Stomach (tissue), 9 donors: ENCODE results near the gene SLC35D1. TPM values are rescaled to one million over a fixed set of nuclear protein-coding genes. Genes with fewer than 3 reads are reported as not detected.
A peak's percentile ranks its signal among the peaks of the same experiment; 100 is the strongest.

ENCODE experiments used
- DNase-seq, 2 donors: peaks; one replicate each; pipeline versions ENCODE4 v3.0.0 to v3.0.0-alpha.2; 2013 to 2019
- H3K27ac ChIP-seq, 5 donors: fragments of 200-600 bp in 4 of 5; sonication (generic) in 4 of 5; one replicate each; pipeline ENCODE4 v1.5.1; 2013 to 2019; ENCODE audit warnings: mild to moderate bottlenecking in 1 of 5, moderate library complexity in 1 of 5
- H3K27me3 ChIP-seq, 3 donors: fragments of 200-600 bp; sonication (generic); one replicate each; pipeline ENCODE4 v1.5.1; 2017 to 2019; ENCODE audit warnings: mixed run types in 1 of 3
- H3K36me3 ChIP-seq, 4 donors: fragments of 200-600 bp; sonication (generic); 1 replicate in 3 of 4; 2 replicates in 1 of 4; pipeline ENCODE4 v1.5.1; 2016 to 2019
- H3K4me1 ChIP-seq, 4 donors: fragments of 200-600 bp; sonication (generic); one replicate each; pipeline ENCODE4 v1.5.1; 2016 to 2019
- H3K4me3 ChIP-seq, 4 donors: fragments of 200-600 bp; sonication (generic) in 3 of 4; one replicate each; pipeline ENCODE4 v1.5.1; 2016 to 2019; ENCODE audit warnings: mild to moderate bottlenecking in 1 of 4
- H3K9me3 ChIP-seq, 4 donors: fragments of 200-600 bp; sonication (generic); one replicate each; pipeline ENCODE4 v1.5.1; 2016 to 2019
- CTCF ChIP-seq, 7 experiments: fragments of 450-650 bp in 4 of 7; fragments of 200-600 bp in 3 of 7; sonication (generic) in 3 of 7; IDR thresholded peaks; one replicate each; pipeline ENCODE4 v1.5.1; 2016 to 2019; ENCODE audit warnings: antibody characterized with exemption in 7 of 7, control low read depth in 2 of 7, mild to moderate bottlenecking in 1 of 7
- EP300 ChIP-seq: sonication (generic); formaldehyde crosslinking; IDR thresholded peaks from one replicate; pipeline ENCODE4 v1.6.1; 2017; ENCODE audit warnings: antibody characterized with exemption
- POLR2A ChIP-seq, 4 donors: fragments of 450-650 bp; IDR thresholded peaks; one replicate each; pipeline ENCODE4 v1.6.1; 2016; ENCODE audit warnings: antibody characterized with exemption in 4 of 4, control low read depth in 2 of 4, mild to moderate bottlenecking in 1 of 4, moderate library complexity in 1 of 4
- POLR2AphosphoS5 ChIP-seq, 3 donors: sonication (generic); formaldehyde crosslinking; IDR thresholded peaks; one replicate each; pipeline ENCODE4 v1.6.1; 2016; ENCODE audit warnings: antibody characterized with exemption in 3 of 3
- WGBS, 5 donors: extraction: QIAGEN DNeasy Blood & Tissue Kit in 3 of 5; methylation state at CpG; one replicate each; pipeline versions ENCODE4 v1.1.5 to v1.1.7; 2013 to 2018; 5-methylcytosine and 5-hydroxymethylcytosine counted together
- intact Hi-C: fragments of 100-400 bp; cut with DNase I; formaldehyde crosslinking; loops from one replicate; pipeline ENCODE4 v1.15.1; 2023; ENCODE audit warnings: low total_unique reads
- polyA plus RNA-seq, 3 donors: library from polyadenylated mRNA; stranded (reverse); fragments of 200-250 nt; gene quantifications; one replicate each; pipeline ENCODE4 v1.2.3, GENCODE V29; 2013
- total RNA-seq, 5 donors: library from RNA; depleted of rRNA; stranded (reverse); fragments of >200 nt; gene quantifications; one replicate each; pipeline versions ENCODE4 v1.1.0 to v1.2.3, GENCODE V29; 2014 to 2016
- donor health status: healthy with polysubstance abuse.
- donor health status: Bipolar disorder and iron deficiency.
- donor health status: healthy.

The SLC35D1 gene
- total and polyA plus RNA-seq, 8 donors, result 1.7 to 40.8 (median 10.0) TPM

DNA sequence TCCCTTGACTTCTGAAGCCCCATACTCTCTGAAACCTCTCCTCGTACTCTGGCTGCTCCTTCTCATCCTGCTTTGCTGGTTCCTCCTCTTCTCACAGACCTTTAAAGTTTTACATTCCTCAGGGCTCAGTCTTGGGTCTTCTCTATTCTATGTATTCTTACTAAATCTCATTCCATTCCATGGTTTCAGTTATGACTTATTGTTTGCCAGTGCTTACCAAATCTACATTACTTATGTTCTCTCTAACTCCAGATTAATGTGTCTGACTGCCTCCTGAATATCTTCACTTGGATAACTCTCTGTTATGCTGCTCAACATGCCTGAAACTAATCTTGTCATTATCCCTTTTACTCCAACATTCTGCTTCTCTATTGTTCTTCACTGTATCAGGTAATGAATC, 5.4 kb upstream of the SLC35D1 start:
- no peaks in the 10 kb centered on the region for H3K27me3 ChIP-seq
- TF ChIP-seq CTCF (IDR thresholded peaks at IDR 0.05) (no peak), POLR2AphosphoS5 (IDR thresholded peaks at IDR 0.05) (no peak), EP300 (no peak), POLR2A (IDR thresholded peaks at IDR 0.05) (no peak)
- WGBS, 5 donors, result 90 to 96% (median 91%) methylated on average over 1 of the region's 1 CpG
- intact Hi-C loops, result loop anchor here (10.0 kb wide), 1 partner anchor 75 kb away; the partner anchor contains the start of gene C1orf141
- no peaks in the 10 kb centered on the region for H3K9me3 ChIP-seq
- peaks cover 0 to 7% (median 3%) of the 10 kb centered on the region in 4 donors for H3K4me1 ChIP-seq
- no peak overlapping the region for H3K4me3 ChIP-seq
- DNase-seq, result no peak
- H3K27ac ChIP-seq, result no peak overlapping the region
- H3K36me3 ChIP-seq, result no peaks in the 10 kb centered on the region

- DNase-seq, result no peak
- no peaks in the 10 kb centered on the region for H3K27me3 ChIP-seq
- H3K9me3 ChIP-seq, result no peaks in the 10 kb centered on the region
- no peak for TF ChIP-seq POLR2AphosphoS5 (IDR thresholded peaks at IDR 0.05)
- TF ChIP-seq POLR2A (IDR thresholded peaks at IDR 0.05), result no peak
- no peak for TF ChIP-seq EP300
- no peak for TF ChIP-seq CTCF (IDR thresholded peaks at IDR 0.05)
- intact Hi-C loops, result loop anchor here (10.0 kb wide), 1 partner anchor 76 kb away; the partner anchor contains the start of gene C1orf141
- WGBS, 5 donors, result 54 to 66% (median 64%) methylated on average over 3 of the region's 3 CpGs
- peaks cover 0 to 7% (median 5%) of the 10 kb centered on the region in 4 donors for H3K4me1 ChIP-seq
- no peak overlapping the region for H3K4me3 ChIP-seq
- no peak overlapping the region for H3K27ac ChIP-seq
- no peaks in the 10 kb centered on the region for H3K36me3 ChIP-seq
Measured at GRCh38 chr1:67058761-67059160, 4.8 kb upstream of the SLC35D1 start.

GRCh38 chr1:67058242-67058641, 4.3 kb upstream of the SLC35D1 start:
- WGBS, 5 donors, result 80 to 91% (median 88%) methylated on average over 1 of the region's 1 CpG
- intact Hi-C loops, result loop anchor here (10.0 kb wide), 1 partner anchor 77 kb away; the partner anchor contains the start of gene C1orf141
- Histone ChIP-seq H3K36me3 (no peaks in the 10 kb centered on the region), H3K27me3 (no peaks in the 10 kb centered on the region), H3K4me1 (peaks cover 0 to 7% (median 5%) of the 10 kb centered on the region in 4 donors), H3K4me3 (no peak overlapping the region), H3K27ac (no peak overlapping the region), H3K9me3 (no peaks in the 10 kb centered on the region)
- no peak for TF ChIP-seq EP300
- no peak for TF ChIP-seq CTCF (IDR thresholded peaks at IDR 0.05)
- no peak for TF ChIP-seq POLR2A (IDR thresholded peaks at IDR 0.05)
- no peak for TF ChIP-seq POLR2AphosphoS5 (IDR thresholded peaks at IDR 0.05)
- no peak for DNase-seq

DNA sequence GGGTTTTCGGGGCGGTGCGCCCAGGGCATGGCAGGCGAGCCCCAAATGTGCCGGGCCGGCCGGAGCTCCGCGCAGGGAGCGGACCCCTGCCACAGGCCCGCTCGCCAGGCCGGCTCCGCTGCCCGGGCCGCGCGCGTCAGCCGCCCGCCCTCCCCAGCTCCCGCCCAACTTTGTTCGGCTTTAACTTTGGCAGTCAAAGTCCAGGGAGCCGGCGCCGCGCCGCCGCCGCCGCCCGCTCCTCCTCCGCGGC, 488 bp downstream of the SLC35D1 start:
- DNase-seq, result peak; percentile 76 to 89
- WGBS, 5 donors, result 0 to 2% (median 1%) methylated on average over 9 to 34 of the region's 34 CpGs; no CpG with 5 or more reads in 1 of the 5 donors
- Histone ChIP-seq H3K4me1 (peaks cover 16 to 40% (median 31%) of the 10 kb centered on the region in 4 donors), H3K4me3 (peak overlapping the region; percentile 73 to 85 (median 76)), H3K27me3 (no peaks in the 10 kb centered on the region), H3K9me3 (no peaks in the 10 kb centered on the region), H3K36me3 (peaks cover 6 to 23% (median 14%) of the 10 kb centered on the region in 4 donors), H3K27ac (peak overlapping the region; percentile 95 to 99 (median 97))
- TF ChIP-seq CTCF (IDR thresholded peaks at IDR 0.05) (no peak), POLR2AphosphoS5 (IDR thresholded peaks at IDR 0.05) (no peak), EP300 (no peak), POLR2A (IDR thresholded peaks at IDR 0.05) (no peak)
- intact Hi-C loops, result loop anchor here (10.0 kb wide), 1 partner anchor 81 kb away; the partner anchor contains the start of gene C1orf141
